Smooth muscle cell (in vitro differentiated cells): ENCODE results near the gene GRAMD2B. TPM values are rescaled to one million over a fixed set of nuclear protein-coding genes. Genes with fewer than 3 reads are reported as not detected.
"Not testable (repeated sequence)": the region's sequence is repeated elsewhere in the genome, so short reads cannot be mapped to it uniquely, and the experiment has no call there.

Experiments
- DNase-seq: peaks from one replicate; lab custom pipeline; 2025; ENCODE audit not compliant: unreplicated experiment; lab: John Stamatoyannopoulos, UW
- H2AFZ ChIP-seq: fragments of 200-600 bp; sonication (generic); 2 replicates; pipeline ENCODE4 v1.6.0; 2016; ENCODE audit warnings: antibody characterized with exemption, low read depth, mild to moderate bottlenecking
- H3F3A ChIP-seq: fragments of 200-600 bp; sonication (generic); 2 replicates; pipeline ENCODE4 v1.6.0; 2017; ENCODE audit warnings: antibody characterized with exemption, low read depth
- H3K27ac ChIP-seq: fragments of 200-600 bp; sonication (generic); 2 replicates; pipeline ENCODE4 v1.5.1; 2016; ENCODE audit warnings: low read depth, mild to moderate bottlenecking
- H3K27me3 ChIP-seq: fragments of 200-600 bp; sonication (generic); 2 replicates; pipeline ENCODE4 v1.6.1; 2016; ENCODE audit warnings: low read depth, mild to moderate bottlenecking
- H3K36me3 ChIP-seq: fragments of 200-600 bp; sonication (generic); 2 replicates; pipeline ENCODE4 v1.5.1; 2016; ENCODE audit warnings: low read depth
- H3K4me1 ChIP-seq: fragments of 200-600 bp; sonication (generic); 2 replicates; pipeline ENCODE4 v1.5.1; 2016; ENCODE audit warnings: low read depth
- H3K4me2 ChIP-seq: fragments of 200-600 bp; sonication (generic); 2 replicates; pipeline ENCODE4 v1.6.0; 2016; ENCODE audit warnings: mild to moderate bottlenecking
- H3K4me3 ChIP-seq: fragments of 200-600 bp; sonication (generic); 2 replicates; pipeline ENCODE4 v1.5.1; 2016; ENCODE audit warnings: mild to moderate bottlenecking
- H3K79me2 ChIP-seq: fragments of 200-600 bp; sonication (generic); 2 replicates; pipeline ENCODE4 v1.6.0; 2016; ENCODE audit warnings: low read depth, mild to moderate bottlenecking
- H3K9ac ChIP-seq: fragments of 200-600 bp; sonication (generic); 2 replicates; pipeline ENCODE4 v1.6.0; 2016; ENCODE audit warnings: low read depth
- H3K9me3 ChIP-seq: fragments of 200-600 bp; sonication (generic); replicated peaks from 2 replicates; pipeline ENCODE4 v1.5.1; 2016; ENCODE audit warnings: low read depth
- H4K20me1 ChIP-seq: fragments of 200-600 bp; sonication (generic); 2 replicates; pipeline ENCODE4 v1.6.0; 2016; ENCODE audit warnings: low read depth
- CTCF ChIP-seq: fragments of 200-600 bp; sonication (generic); IDR thresholded peaks from 2 replicates; pipeline ENCODE4 v1.5.1; 2017; ENCODE audit warnings: borderline replicate concordance, mild to moderate bottlenecking, antibody characterized with exemption; ENCODE audit not compliant: insufficient read depth, poor library complexity, severe bottlenecking
- WGBS: methylation state at CpG from one replicate; pipeline ENCODE4 v1.1.7; 2016; ENCODE audit warnings: low lambda C conversion rate; 5-methylcytosine and 5-hydroxymethylcytosine counted together
- polyA plus RNA-seq: library from polyadenylated mRNA; unstranded; fragments of >200 nt; fragmentation: Nextera tagmentation; extraction: Ambion mirVana; gene quantifications from 2 replicates; pipeline ENCODE4 v1.2.1, GENCODE V29; 2016
- total RNA-seq: library from RNA; depleted of rRNA; stranded (reverse); fragments of >200 nt; gene quantifications from 2 replicates; pipeline ENCODE4 v1.2.3, GENCODE V29; 2014

Gene GRAMD2B
- total and polyA plus RNA-seq, 2 experiments from 2014 or later, result 8.7 to 27.3 TPM

- Histone ChIP-seq H3F3A (no peaks in the 10 kb centered on the region), H2AFZ (no peak overlapping the region), H3K27ac (no peak overlapping the region), H4K20me1 (no peaks in the 10 kb centered on the region), H3K9ac (no peak overlapping the region), H3K4me2 (no peak overlapping the region), H3K27me3 (no peaks in the 10 kb centered on the region), H3K4me1 (peaks cover under 1% of the 10 kb centered on the region), H3K9me3 (no peaks in the 10 kb centered on the region), H3K36me3 (no peaks in the 10 kb centered on the region), H3K4me3 (no peak overlapping the region), H3K79me2 (no peaks in the 10 kb centered on the region)
- WGBS, result 81% methylated on average over 9 of the region's 9 CpGs
- no peak for DNase-seq
- TF ChIP-seq CTCF, result no peak
Measured at GRCh38 chr5:126514558-126515141, 91.4 kb downstream of the GRAMD2B start.

DNA sequence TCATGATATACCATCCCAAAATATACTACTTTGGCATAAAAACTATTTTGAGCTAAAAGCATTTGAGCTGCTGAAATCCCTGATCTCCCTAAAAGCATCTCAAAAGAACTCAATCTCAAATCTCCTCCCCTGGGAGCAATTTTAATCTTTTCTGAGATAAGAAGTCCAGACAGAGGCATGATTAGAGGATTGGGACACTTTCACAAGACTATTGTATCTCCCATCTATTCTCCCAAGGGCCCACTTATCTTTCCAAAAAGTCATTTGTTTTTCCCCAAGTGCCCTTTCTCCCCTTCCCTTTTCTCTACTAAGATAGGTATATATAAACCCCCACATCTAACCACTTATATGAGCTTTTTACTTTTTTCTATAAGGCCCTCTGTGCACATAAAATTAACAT, 92.1 kb downstream of the GRAMD2B start:
- peak overlapping the region; percentile 34 for H2AFZ ChIP-seq
- peak overlapping the region; percentile 55 for H3K27ac ChIP-seq
- DNase-seq, result no peak
- peaks cover 6% of the 10 kb centered on the region for H3K4me1 ChIP-seq
- no peaks in the 10 kb centered on the region for H3K27me3 ChIP-seq
- H3K4me3 ChIP-seq, result no peak overlapping the region
- H3K4me2 ChIP-seq, result no peak overlapping the region
- H3K36me3 ChIP-seq, result no peaks in the 10 kb centered on the region
- H3K9ac ChIP-seq, result no peak overlapping the region
- no peak for TF ChIP-seq CTCF
- H3K9me3 ChIP-seq, result no peaks in the 10 kb centered on the region
- H3K79me2 ChIP-seq, result no peaks in the 10 kb centered on the region
- H3F3A ChIP-seq, result no peaks in the 10 kb centered on the region
- H4K20me1 ChIP-seq, result no peaks in the 10 kb centered on the region

DNA sequence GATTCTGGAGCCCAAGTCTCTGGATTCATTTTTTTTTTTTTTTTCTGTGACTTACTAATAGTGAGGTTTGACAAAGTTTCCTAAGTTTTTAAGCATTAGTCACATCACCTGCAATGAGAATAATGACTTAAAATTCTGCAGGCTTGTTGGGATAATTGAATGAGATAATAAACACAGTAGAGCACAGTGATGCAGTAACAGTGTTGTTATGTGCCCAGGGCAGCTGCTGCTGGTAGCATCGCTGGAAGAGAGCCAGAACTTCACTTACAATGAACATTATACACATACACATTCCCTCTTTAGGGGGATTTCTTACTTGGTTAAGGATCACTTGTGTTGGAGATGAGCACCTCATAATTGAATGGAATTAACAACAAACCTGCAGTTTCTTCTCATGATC, 92.9 kb downstream of the GRAMD2B start:
- H3K4me2 ChIP-seq, result no peak overlapping the region
- H3K4me3 ChIP-seq, result no peak overlapping the region
- H3K9me3 ChIP-seq, result no peaks in the 10 kb centered on the region
- no peak overlapping the region for H2AFZ ChIP-seq
- no peaks in the 10 kb centered on the region for H3K27me3 ChIP-seq
- H3K79me2 ChIP-seq, result no peaks in the 10 kb centered on the region
- no peak for TF ChIP-seq CTCF
- H3K36me3 ChIP-seq, result no peaks in the 10 kb centered on the region
- H3K27ac ChIP-seq, result peak overlapping the region; percentile 55
- H4K20me1 ChIP-seq, result no peaks in the 10 kb centered on the region
- H3K9ac ChIP-seq, result no peak overlapping the region
- peaks cover 6% of the 10 kb centered on the region for H3K4me1 ChIP-seq
- WGBS, result 62% methylated on average over 1 of the region's 1 CpG
- DNase-seq, result no peak
- no peaks in the 10 kb centered on the region for H3F3A ChIP-seq

GRCh38 chr5:126516852-126517251, 93.6 kb downstream of the GRAMD2B start:
- no peak for TF ChIP-seq CTCF
- no peaks in the 10 kb centered on the region for H3K9me3 ChIP-seq
- H3K79me2 ChIP-seq, result no peaks in the 10 kb centered on the region
- H3K27ac ChIP-seq, result peak overlapping the region; percentile 42
- no peak overlapping the region for H3K4me2 ChIP-seq
- no peak for DNase-seq
- H3K36me3 ChIP-seq, result no peaks in the 10 kb centered on the region
- H3K4me3 ChIP-seq, result no peak overlapping the region
- H3K4me1 ChIP-seq, result peaks cover 6% of the 10 kb centered on the region
- H2AFZ ChIP-seq, result no peak overlapping the region
- H4K20me1 ChIP-seq, result no peaks in the 10 kb centered on the region
- H3K9ac ChIP-seq, result no peak overlapping the region
- no peaks in the 10 kb centered on the region for H3F3A ChIP-seq
- H3K27me3 ChIP-seq, result no peaks in the 10 kb centered on the region

- not testable (repeated sequence) for H3F3A ChIP-seq, H3K4me3 ChIP-seq, H4K20me1 ChIP-seq, H3K9ac ChIP-seq, H3K79me2 ChIP-seq, H3K9me3 ChIP-seq, H3K36me3 ChIP-seq, H3K27me3 ChIP-seq, H2AFZ ChIP-seq, DNase-seq, H3K4me2 ChIP-seq, H3K4me1 ChIP-seq
- 60% methylated on average over 4 of the region's 4 CpGs for WGBS
- peak overlapping the region; percentile 26 for H3K27ac ChIP-seq
Measured at GRCh38 chr5:126519223-126519622, 96.0 kb downstream of the GRAMD2B start.
